Testis (tissue), 3 donors: ENCODE measurements around the gene ATPAF2. TPM values are rescaled to one million over a fixed set of nuclear protein-coding genes. Genes with fewer than 3 reads are reported as not detected.
"Not testable (repeated sequence)": the region's sequence is repeated elsewhere in the genome, so short reads cannot be mapped to it uniquely, and the experiment has no call there.

Source experiments
- DNase-seq: peaks from one replicate; pipeline ENCODE4 v3.0.0-alpha.2; 2019
- H3K27ac ChIP-seq, 2 donors: fragments of 200-600 bp; sonication (generic); one replicate each; pipeline ENCODE4 v1.5.1; 2019
- H3K27me3 ChIP-seq: fragments of 200-600 bp; sonication (generic); one replicate; pipeline ENCODE4 v1.5.1; 2019
- H3K36me3 ChIP-seq: fragments of 200-600 bp; sonication (generic); one replicate; pipeline ENCODE4 v1.5.1; 2017; ENCODE audit warnings: low read depth; ENCODE audit errors: missing control alignments
- H3K4me1 ChIP-seq: fragments of 200-600 bp; sonication (generic); one replicate; pipeline ENCODE4 v1.5.1; 2019
- H3K4me3 ChIP-seq, 2 donors: fragments of 200-600 bp; sonication (generic); one replicate each; pipeline ENCODE4 v1.5.1; 2017 to 2019
- H3K9me3 ChIP-seq: fragments of 200-600 bp; sonication (generic); one replicate; pipeline ENCODE4 v1.5.1; 2017
- POLR2A ChIP-seq: fragments of 450-650 bp; IDR thresholded peaks from one replicate; pipeline ENCODE4 v1.6.1; 2017; ENCODE audit warnings: antibody characterized with exemption, mild to moderate bottlenecking, moderate library complexity
- WGBS, 2 donors: methylation state at CpG; one replicate each; pipeline ENCODE4 v1.1.5; 2018; 5-methylcytosine and 5-hydroxymethylcytosine counted together
- intact Hi-C: fragments of 100-400 bp; cut with DNase I; formaldehyde crosslinking; loops from one replicate; pipeline ENCODE4 v1.15.1; 2023; ENCODE audit warnings: low total_unique reads
- polyA plus RNA-seq: library from polyadenylated mRNA; stranded (reverse); fragments of 350-450 nt; fragmentation: Illumina TruSeq; extraction: RNeasy Lipid Tissue Mini Kit (QIAGEN cat#74804); gene quantifications from one replicate; pipeline ENCODE4 v1.2.3, GENCODE V29; 2014; ENCODE audit warnings: low read depth, low replicate concordance; ENCODE audit not compliant: insufficient read depth
- total RNA-seq, 2 donors: library from RNA; depleted of rRNA; stranded (reverse); fragments of >200 nt; gene quantifications; one replicate each; pipeline ENCODE4 v1.2.3, GENCODE V29; 2016
- TF ChIP-seq, protein P1 (sequence below), 3 experiments: fragments of 450-650 bp in 2 of 3; fragments of 200-600 bp in 1 of 3; sonication (generic) in 1 of 3; IDR thresholded peaks; one replicate each; pipeline ENCODE4 v1.5.1; 2016 to 2019; ENCODE audit warnings: antibody characterized with exemption in 3 of 3, mild to moderate bottlenecking in 2 of 3, moderate library complexity in 1 of 3

The ATPAF2 gene
- total and polyA plus RNA-seq, 3 donors from 2014 or later = 42.6 to 63.3 (median 59.9) TPM

GRCh38 chr17:18004345-18004744 is 34.6 kb downstream of the ATPAF2 start:
- H3K36me3 ChIP-seq = no peaks in the 10 kb centered on the region
- intact Hi-C loops = no loop called here
- no peaks in the 10 kb centered on the region for H3K27me3 ChIP-seq
- no peak for TF ChIP-seq POLR2A
- TF ChIP-seq, protein P1, sequence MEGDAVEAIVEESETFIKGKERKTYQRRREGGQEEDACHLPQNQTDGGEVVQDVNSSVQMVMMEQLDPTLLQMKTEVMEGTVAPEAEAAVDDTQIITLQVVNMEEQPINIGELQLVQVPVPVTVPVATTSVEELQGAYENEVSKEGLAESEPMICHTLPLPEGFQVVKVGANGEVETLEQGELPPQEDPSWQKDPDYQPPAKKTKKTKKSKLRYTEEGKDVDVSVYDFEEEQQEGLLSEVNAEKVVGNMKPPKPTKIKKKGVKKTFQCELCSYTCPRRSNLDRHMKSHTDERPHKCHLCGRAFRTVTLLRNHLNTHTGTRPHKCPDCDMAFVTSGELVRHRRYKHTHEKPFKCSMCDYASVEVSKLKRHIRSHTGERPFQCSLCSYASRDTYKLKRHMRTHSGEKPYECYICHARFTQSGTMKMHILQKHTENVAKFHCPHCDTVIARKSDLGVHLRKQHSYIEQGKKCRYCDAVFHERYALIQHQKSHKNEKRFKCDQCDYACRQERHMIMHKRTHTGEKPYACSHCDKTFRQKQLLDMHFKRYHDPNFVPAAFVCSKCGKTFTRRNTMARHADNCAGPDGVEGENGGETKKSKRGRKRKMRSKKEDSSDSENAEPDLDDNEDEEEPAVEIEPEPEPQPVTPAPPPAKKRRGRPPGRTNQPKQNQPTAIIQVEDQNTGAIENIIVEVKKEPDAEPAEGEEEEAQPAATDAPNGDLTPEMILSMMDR (IDR thresholded peaks at IDR 0.05) = no peak
- no peaks in the 10 kb centered on the region for H3K9me3 ChIP-seq
- H3K27ac ChIP-seq = no peak overlapping the region
- WGBS, 2 donors = 92 to 93% methylated on average over 9 of the region's 9 CpGs
- no peak for DNase-seq
- no peak overlapping the region for H3K4me3 ChIP-seq
- no peaks in the 10 kb centered on the region for H3K4me1 ChIP-seq

- no peak for DNase-seq
- H3K27ac ChIP-seq = no peak overlapping the region
- no peaks in the 10 kb centered on the region for H3K4me1 ChIP-seq
- no peak overlapping the region for H3K4me3 ChIP-seq
- no peaks in the 10 kb centered on the region for H3K27me3 ChIP-seq
- no peaks in the 10 kb centered on the region for H3K36me3 ChIP-seq
- WGBS, 2 donors = 93 to 94% methylated on average over 2 of the region's 2 CpGs
- H3K9me3 ChIP-seq = no peaks in the 10 kb centered on the region
- intact Hi-C loops = no loop called here
- TF ChIP-seq, protein P1 (IDR thresholded peaks at IDR 0.05) = no peak
- TF ChIP-seq POLR2A = no peak
These were observed 36.8 kb downstream of the ATPAF2 start for GRCh38 chr17:18002171-18002570.

DNA sequence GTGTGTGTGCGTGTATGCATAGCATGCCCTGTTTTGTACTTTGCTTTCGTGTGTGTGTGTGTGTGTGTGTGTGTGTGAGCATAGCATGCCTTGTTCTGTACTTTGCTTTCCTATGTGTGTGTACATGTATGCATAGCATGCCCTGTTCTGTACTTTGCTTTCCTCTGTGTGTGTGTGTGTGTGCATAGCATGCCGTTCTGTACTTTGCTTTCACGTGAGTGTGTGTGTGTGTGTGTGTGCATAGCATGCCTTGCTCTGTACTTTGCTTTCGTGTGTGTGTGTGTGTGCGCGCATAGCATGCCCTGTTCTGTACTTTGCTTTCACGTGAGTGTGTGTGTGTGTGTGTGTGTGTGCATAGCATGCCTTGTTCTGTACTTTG is 38.9 kb downstream of the ATPAF2 start:
- intact Hi-C loops = no loop called here
- H3K27ac ChIP-seq = no peak overlapping the region
- DNase-seq = no peak
- 82 to 90% methylated on average over 8 of the region's 8 CpGs for WGBS, 2 donors
- H3K9me3 ChIP-seq = no peaks in the 10 kb centered on the region
- no peak overlapping the region for H3K4me3 ChIP-seq
- H3K4me1 ChIP-seq = no peaks in the 10 kb centered on the region
- TF ChIP-seq, protein P1 (IDR thresholded peaks at IDR 0.05) = no peak
- TF ChIP-seq POLR2A = no peak
- no peaks in the 10 kb centered on the region for H3K27me3 ChIP-seq
- H3K36me3 ChIP-seq = no peaks in the 10 kb centered on the region

DNA sequence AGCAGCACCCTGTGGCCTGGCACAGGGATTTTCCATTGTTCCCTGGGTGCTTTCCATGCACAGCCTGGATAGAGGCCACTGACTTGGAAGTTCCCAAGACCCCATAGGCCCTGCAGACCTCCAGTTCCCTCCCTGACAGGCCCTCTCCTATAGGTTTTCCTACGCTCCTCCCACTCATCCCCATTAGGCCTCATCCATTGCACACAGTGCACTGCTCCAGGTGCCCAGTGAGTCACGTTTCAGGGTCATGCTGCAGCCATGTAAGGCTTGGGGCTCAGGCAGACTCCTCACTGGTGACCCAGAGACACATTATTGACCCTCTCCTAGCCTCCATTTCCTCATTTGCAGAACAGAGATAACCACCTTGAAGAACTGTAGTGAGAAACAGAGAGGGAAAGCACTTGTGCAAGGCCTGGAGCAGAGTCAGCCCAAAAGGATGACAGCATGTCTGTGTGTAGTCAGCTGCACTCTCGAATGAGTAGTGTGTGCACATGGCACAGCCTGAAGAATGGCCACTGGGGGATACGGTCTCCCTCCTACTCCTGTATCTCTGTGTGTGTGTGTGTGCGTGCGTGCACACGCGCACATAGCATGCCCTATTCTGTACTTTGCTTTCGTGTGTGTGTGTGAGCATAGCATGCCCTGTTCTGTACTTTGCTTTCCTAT is 39.5 kb downstream of the ATPAF2 start:
- intact Hi-C loops = no loop called here
- no peak for TF ChIP-seq POLR2A
- TF ChIP-seq, protein P1 (IDR thresholded peaks at IDR 0.05) = no peak
- H3K27ac ChIP-seq = no peak overlapping the region

DNA sequence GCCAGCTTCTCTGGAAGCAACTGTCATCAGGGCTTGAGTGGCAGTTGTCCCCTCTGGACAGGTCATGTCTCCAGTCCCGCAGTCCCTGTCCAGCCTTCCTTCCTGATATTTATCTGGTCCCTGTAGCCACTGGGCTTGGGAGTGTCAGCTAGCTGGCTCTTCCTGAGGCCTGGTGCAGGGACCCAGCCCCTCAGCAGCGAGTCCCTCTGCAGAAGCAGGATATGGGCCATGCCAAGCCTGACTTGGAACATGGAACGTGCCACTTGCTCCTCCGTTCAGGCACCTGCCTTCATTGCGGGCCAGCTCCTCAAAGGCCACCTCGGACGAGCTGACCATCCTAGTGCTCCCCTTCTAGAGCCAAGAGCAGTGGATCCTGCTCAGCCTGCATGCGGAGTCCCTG is 40.0 kb downstream of the ATPAF2 start:
- Histone ChIP-seq H3K4me3 (no peak overlapping the region), H3K9me3 (no peaks in the 10 kb centered on the region), H3K27ac (no peak overlapping the region), H3K36me3 (no peaks in the 10 kb centered on the region), H3K4me1 (no peaks in the 10 kb centered on the region), H3K27me3 (no peaks in the 10 kb centered on the region)
- no peak for DNase-seq
- TF ChIP-seq, protein P1 (IDR thresholded peaks at IDR 0.05) = no peak
- TF ChIP-seq POLR2A = no peak
- intact Hi-C loops = no loop called here
- 91 to 95% methylated on average over 4 to 8 of the region's 8 CpGs for WGBS, 2 donors

More for the DNA sequence above, 39.5 kb downstream of the ATPAF2 start:
- Histone ChIP-seq H3K4me3 (no peak overlapping the region), H3K4me1 (no peaks in the 10 kb centered on the region), H3K9me3 (no peaks in the 10 kb centered on the region), H3K27me3 (no peaks in the 10 kb centered on the region), H3K36me3 (no peaks in the 10 kb centered on the region)
- 87 to 89% methylated on average over 9 of the region's 9 CpGs for WGBS, 2 donors
- DNase-seq = no peak

GRCh38 chr17:17995887-17996286 is 43.1 kb downstream of the ATPAF2 start:
- H3K4me3 ChIP-seq, H3K9me3 ChIP-seq, DNase-seq, intact Hi-C loops, H3K27me3 ChIP-seq, H3K36me3 ChIP-seq, H3K27ac ChIP-seq, H3K4me1 ChIP-seq: not testable (repeated sequence)
- 95 to 97% methylated on average over 8 of the region's 8 CpGs for WGBS, 2 donors
